Loucy (cell line): Measurements from ENCODE around the gene EBPL.

ENCODE experiments used
- H2AFZ ChIP-seq: fragments of 200-600 bp; sonication (generic); 2 replicates; pipeline ENCODE4 v1.6.0; 2016; ENCODE audit warnings: antibody characterized with exemption, mild to moderate bottlenecking, low read length, moderate library complexity
- H3F3A ChIP-seq: fragments of 200-600 bp; 2 replicates; pipeline ENCODE4 v1.6.0; 2016; ENCODE audit warnings: antibody characterized with exemption, low read depth, mild to moderate bottlenecking
- H3K27me3 ChIP-seq: fragments of 200-600 bp; sonication (generic); 2 replicates; pipeline ENCODE4 v1.6.1; 2014; ENCODE audit warnings: low read length, mild to moderate bottlenecking; ENCODE audit not compliant: insufficient read depth, poor library complexity, severe bottlenecking
- H3K36me3 ChIP-seq: fragments of 200-600 bp; sonication (generic); 2 replicates; pipeline ENCODE4 v1.6.1; 2016; ENCODE audit warnings: low read length; ENCODE audit not compliant: insufficient read depth
- H3K4me1 ChIP-seq: fragments of 200-600 bp; sonication (generic); 2 replicates; pipeline ENCODE4 v1.5.1; 2014; ENCODE audit warnings: low read length, mild to moderate bottlenecking; ENCODE audit not compliant: insufficient read depth, poor library complexity, severe bottlenecking
- H3K4me2 ChIP-seq: fragments of 200-600 bp; sonication (generic); 2 replicates; pipeline ENCODE4 v1.6.0; 2014; ENCODE audit warnings: antibody characterized with exemption, low read length, low read depth, mild to moderate bottlenecking; ENCODE audit not compliant: poor library complexity, severe bottlenecking
- H3K4me3 ChIP-seq: fragments of 200-600 bp; sonication (generic); 2 replicates; pipeline ENCODE4 v1.5.1; 2014; ENCODE audit warnings: low read length, mild to moderate bottlenecking, mixed read lengths; ENCODE audit not compliant: poor library complexity, severe bottlenecking
- H3K79me2 ChIP-seq: fragments of 200-600 bp; sonication (generic); 2 replicates; pipeline ENCODE4 v1.6.1; 2014; ENCODE audit warnings: low read length; ENCODE audit not compliant: insufficient read depth
- H3K9ac ChIP-seq: fragments of 200-600 bp; sonication (generic); 2 replicates; pipeline ENCODE4 v1.6.0; 2014; ENCODE audit warnings: mild to moderate bottlenecking, low read depth, low read length, moderate library complexity; ENCODE audit not compliant: poor library complexity, severe bottlenecking
- H3K9me2 ChIP-seq: fragments of 200-600 bp; sonication (generic); replicated peaks from 2 replicates; pipeline ENCODE4 v1.6.1; 2016; ENCODE audit warnings: low read depth, low read length, mixed read lengths
- H3K9me3 ChIP-seq: fragments of 200-600 bp; sonication (generic); 2 replicates; pipeline ENCODE4 v1.6.1; 2014; ENCODE audit warnings: mild to moderate bottlenecking, antibody characterized with exemption, low read length, low read depth; ENCODE audit not compliant: insufficient read depth
- H4K20me1 ChIP-seq: fragments of 200-600 bp; sonication (generic); 2 replicates; pipeline ENCODE4 v1.6.0; 2014; ENCODE audit warnings: antibody characterized with exemption, low read length, mild to moderate bottlenecking; ENCODE audit not compliant: insufficient read depth, poor library complexity, severe bottlenecking
- EZH2phosphoT487 ChIP-seq: fragments of 200-600 bp; IDR thresholded peaks from 2 replicates; pipeline ENCODE4 v1.6.1; 2018; ENCODE audit warnings: antibody characterized with exemption, mild to moderate bottlenecking, moderate library complexity, borderline replicate concordance
- TF ChIP-seq, protein P1 (sequence below): fragments of 200-600 bp; sonication (generic); conservative IDR thresholded peaks from 2 replicates; pipeline ENCODE4 v1.5.1; 2014; ENCODE audit warnings: mild to moderate bottlenecking, antibody characterized with exemption, low read length

Gene EBPL

DNA sequence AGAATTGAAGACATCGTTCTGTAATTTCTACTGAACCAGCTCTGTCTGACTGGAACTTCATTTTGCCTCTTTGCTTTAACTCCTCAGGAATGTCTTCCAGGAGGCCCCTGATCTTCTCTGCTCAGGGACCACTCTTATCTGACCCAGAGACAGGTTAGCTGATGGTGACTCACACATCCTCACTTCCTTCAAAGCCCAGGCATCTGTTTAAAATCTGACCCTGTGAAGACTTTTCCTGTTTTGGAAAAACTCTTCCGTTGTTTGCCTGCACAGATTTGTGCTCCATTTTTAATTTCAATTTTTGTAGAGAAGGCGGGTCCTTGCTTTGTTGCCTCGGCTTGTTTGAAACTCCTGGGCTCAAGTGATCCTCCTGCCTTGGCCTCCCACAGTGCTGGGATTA lies 61.3 kb downstream of the EBPL start:
- Histone ChIP-seq H3K4me3 (no peak overlapping the region), H3K79me2 (no peaks in the 10 kb centered on the region), H3K9ac (no peak overlapping the region), H3F3A (no peaks in the 10 kb centered on the region), H3K9me3 (no peaks in the 10 kb centered on the region), H3K9me2 (no peaks in the 10 kb centered on the region), H4K20me1 (no peaks in the 10 kb centered on the region), H3K4me2 (no peak overlapping the region), H3K4me1 (no peaks in the 10 kb centered on the region), H2AFZ (no peak overlapping the region), H3K27me3 (no peaks in the 10 kb centered on the region), H3K36me3 (no peaks in the 10 kb centered on the region)
- TF ChIP-seq EZH2phosphoT487: no peak
- TF ChIP-seq, protein P1, sequence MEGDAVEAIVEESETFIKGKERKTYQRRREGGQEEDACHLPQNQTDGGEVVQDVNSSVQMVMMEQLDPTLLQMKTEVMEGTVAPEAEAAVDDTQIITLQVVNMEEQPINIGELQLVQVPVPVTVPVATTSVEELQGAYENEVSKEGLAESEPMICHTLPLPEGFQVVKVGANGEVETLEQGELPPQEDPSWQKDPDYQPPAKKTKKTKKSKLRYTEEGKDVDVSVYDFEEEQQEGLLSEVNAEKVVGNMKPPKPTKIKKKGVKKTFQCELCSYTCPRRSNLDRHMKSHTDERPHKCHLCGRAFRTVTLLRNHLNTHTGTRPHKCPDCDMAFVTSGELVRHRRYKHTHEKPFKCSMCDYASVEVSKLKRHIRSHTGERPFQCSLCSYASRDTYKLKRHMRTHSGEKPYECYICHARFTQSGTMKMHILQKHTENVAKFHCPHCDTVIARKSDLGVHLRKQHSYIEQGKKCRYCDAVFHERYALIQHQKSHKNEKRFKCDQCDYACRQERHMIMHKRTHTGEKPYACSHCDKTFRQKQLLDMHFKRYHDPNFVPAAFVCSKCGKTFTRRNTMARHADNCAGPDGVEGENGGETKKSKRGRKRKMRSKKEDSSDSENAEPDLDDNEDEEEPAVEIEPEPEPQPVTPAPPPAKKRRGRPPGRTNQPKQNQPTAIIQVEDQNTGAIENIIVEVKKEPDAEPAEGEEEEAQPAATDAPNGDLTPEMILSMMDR: no peak

DNA sequence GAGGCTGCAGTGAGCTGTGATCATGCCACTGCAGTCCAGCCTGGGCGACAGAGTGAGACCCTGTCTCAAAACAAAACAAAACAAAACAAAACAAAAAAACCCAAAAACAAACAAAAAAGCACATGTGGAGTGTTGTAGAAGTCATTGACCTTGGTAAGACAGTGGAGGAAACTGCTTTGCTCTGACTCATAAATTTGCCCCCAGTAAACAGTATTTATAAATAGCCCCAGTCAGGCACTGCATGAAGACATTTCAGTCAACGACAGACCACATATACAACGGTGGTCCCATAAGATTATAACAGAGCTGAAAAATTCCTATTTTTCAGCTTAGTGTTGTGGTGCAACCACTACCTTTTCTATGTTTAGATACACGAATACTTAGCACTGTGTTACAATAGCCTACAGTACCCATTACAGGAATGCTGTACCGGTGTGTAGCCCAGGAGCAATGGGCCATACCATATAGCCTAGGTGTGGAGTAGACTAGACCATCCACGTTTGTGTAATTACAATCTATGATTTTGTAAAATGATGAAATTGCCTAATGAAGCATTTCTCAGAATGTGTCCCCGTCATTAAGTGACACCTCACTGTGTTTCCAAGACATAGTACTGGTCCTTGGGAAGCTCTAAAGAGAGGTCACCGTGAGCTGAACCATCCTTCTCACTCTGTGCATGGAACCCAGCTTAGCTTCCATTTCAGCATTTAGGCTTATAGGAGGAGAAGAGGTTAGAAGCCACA lies 61.9 kb downstream of the EBPL start:
- Histone ChIP-seq H3K9me3 (no peaks in the 10 kb centered on the region), H3K36me3 (no peaks in the 10 kb centered on the region), H4K20me1 (no peaks in the 10 kb centered on the region), H3K9ac (no peak overlapping the region), H3K4me3 (peak overlapping the region; percentile 66), H3F3A (no peaks in the 10 kb centered on the region), H3K27me3 (no peaks in the 10 kb centered on the region), H2AFZ (no peak overlapping the region), H3K4me2 (peak overlapping the region; percentile 64), H3K4me1 (no peaks in the 10 kb centered on the region), H3K79me2 (no peaks in the 10 kb centered on the region), H3K9me2 (no peaks in the 10 kb centered on the region)
- TF ChIP-seq EZH2phosphoT487: no peak
- TF ChIP-seq, protein P1: no peak

DNA sequence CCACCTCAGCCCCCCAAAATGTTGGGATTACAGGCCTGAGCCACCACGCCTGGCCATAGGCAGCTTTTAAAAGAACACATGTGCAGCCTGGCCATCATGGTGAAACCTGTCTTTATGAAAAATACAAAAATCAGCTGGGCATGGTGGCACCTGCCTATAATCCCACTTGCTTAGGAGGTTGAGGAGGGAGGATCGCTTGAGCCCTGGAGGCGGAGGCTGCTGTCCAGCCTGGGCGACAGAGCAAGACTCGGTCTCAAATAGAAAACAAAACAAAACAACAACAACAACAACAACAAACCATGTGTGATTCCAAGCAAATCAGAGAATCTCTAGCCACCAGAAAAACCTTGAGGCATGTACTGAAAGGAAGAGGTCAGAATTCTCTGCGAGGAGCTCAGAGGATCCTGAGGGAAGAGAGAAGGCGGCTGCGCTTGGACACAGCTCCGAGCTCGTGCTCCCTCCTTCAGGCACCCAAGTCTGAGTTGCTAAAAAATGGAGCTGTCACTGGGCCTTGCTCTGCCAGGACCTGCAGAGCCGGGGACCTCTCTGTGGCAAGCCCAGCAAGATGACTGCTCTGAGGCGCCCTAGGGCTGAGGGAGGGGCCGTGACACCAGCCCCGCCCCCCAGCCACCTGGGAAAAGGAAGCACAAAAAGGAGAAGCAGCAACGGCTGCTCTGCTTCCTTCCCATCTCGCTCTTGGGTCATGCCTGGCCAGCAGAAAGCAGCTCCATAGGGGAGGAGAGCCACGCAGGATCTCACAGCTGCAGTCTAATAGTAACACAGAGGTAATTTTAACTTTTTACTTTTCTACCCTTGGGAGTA lies 63.2 kb downstream of the EBPL start, which contains the start of gene ARL11:
Gene ARL11, plus strand, starts transcription at position 677 of the 822 bp plus-strand sequence. CDS start 1,941 bp downstream, outside the sequence.
- no peaks in the 10 kb centered on the region for H3K9me3 ChIP-seq
- no peaks in the 10 kb centered on the region for H3F3A ChIP-seq
- H3K9me2 ChIP-seq: no peaks in the 10 kb centered on the region
- peak within 1 kb of the TSS; percentile 66 for H3K4me3 ChIP-seq
- TF ChIP-seq, protein P1: no peak
- TF ChIP-seq EZH2phosphoT487: no peak
- H3K79me2 ChIP-seq: no peaks in the 10 kb centered on the region
- no peaks in the 10 kb centered on the region for H3K36me3 ChIP-seq
- peak within 1 kb of the TSS; percentile 83 for H2AFZ ChIP-seq
- no peaks in the 10 kb centered on the region for H3K27me3 ChIP-seq
- peak within 1 kb of the TSS; percentile 64 for H3K4me2 ChIP-seq
- H4K20me1 ChIP-seq: no peaks in the 10 kb centered on the region
- H3K9ac ChIP-seq: peak within 1 kb of the TSS; percentile 51
- no peaks in the 10 kb centered on the region for H3K4me1 ChIP-seq
